Peyer's patch (tissue), 4 donors: Measurements from ENCODE around the gene CTNNA1.

Source experiments
- CTCF ChIP-seq, 6 experiments: fragments of 450-650 bp in 4 of 6; fragments of 200-600 bp in 2 of 6; sonication (generic) in 1 of 6; IDR thresholded peaks; one replicate each; pipeline ENCODE4 v1.5.1; 2017 to 2019; ENCODE audit warnings: antibody characterized with exemption in 6 of 6, mild to moderate bottlenecking in 3 of 6, moderate library complexity in 1 of 6
- POLR2A ChIP-seq, 2 donors: fragments of 450-650 bp; IDR thresholded peaks; one replicate each; pipeline ENCODE4 v1.5.1; 2017; ENCODE audit warnings: antibody characterized with exemption in 2 of 2, mild to moderate bottlenecking in 2 of 2, moderate library complexity in 2 of 2

DNA sequence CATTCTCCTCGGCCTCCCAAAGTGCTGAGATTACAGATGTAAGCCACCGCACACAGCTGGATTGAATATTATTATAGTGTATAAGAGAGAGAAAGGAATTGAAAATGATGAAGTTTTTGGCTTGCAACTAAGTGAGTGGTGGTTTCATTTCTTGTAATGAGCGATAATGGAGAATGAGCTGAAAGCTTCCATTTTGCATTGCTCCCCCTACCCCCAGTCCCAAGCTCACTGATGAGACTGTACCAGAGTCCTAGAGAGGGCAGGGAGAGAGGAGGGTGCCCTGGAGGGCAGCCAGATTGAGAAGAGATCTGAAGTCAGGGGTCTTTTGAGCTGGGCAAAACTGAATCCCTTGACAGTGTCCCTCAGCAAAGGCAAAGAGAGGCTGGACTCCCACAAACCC, 38.5 kb upstream of the CTNNA1 start:
- TF ChIP-seq CTCF (IDR thresholded peaks at IDR 0.05) (no peak), POLR2A (IDR thresholded peaks at IDR 0.05) (no peak)
